GM12873 (cell line): Measurements from ENCODE around the gene SPHKAP.

Experiments
- CTCF ChIP-seq: IDR thresholded peaks from 2 replicates; pipeline ENCODE4 v1.5.1; 2012; ENCODE audit warnings: low read depth, mild to moderate bottlenecking, moderate library complexity, low read length, control low read depth; ENCODE audit not compliant: insufficient read depth; ENCODE audit errors: missing control alignments

The SPHKAP gene

GRCh38 chr2:227932403-227932802 is 249.1 kb downstream of the SPHKAP start:
- peak; percentile 14 for TF ChIP-seq CTCF

DNA sequence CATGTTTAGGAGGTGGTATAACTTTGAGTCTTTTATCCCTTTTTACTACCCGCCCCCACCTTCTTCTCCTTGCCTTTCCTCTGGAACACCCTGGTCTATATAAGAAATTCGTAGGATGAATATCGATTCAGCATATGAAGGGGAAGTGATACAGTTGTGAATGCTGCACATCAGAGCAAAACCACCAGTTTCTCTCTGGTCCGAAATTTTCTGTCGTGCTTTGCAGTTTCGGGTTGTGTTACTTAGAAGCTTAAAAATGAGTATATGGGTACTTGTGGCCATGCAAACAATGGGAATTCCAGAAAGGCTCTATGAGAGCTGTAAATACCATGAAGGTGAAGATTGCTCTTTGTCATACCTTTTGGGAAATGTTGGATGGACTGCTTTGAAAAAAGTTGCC is 249.5 kb downstream of the SPHKAP start:
- no peak for TF ChIP-seq CTCF
